Right hindlimb (tissue), 1 donor: ENCODE results near the gene ACO2.
"Not testable (repeated sequence)": the region's sequence is repeated elsewhere in the genome, so short reads cannot be mapped to it uniquely, and the experiment has no call there.

Experiments
- DNase-seq: peaks from one replicate; pipeline ENCODE4 v3.0.0-alpha.2; 2018

Gene ACO2

DNA sequence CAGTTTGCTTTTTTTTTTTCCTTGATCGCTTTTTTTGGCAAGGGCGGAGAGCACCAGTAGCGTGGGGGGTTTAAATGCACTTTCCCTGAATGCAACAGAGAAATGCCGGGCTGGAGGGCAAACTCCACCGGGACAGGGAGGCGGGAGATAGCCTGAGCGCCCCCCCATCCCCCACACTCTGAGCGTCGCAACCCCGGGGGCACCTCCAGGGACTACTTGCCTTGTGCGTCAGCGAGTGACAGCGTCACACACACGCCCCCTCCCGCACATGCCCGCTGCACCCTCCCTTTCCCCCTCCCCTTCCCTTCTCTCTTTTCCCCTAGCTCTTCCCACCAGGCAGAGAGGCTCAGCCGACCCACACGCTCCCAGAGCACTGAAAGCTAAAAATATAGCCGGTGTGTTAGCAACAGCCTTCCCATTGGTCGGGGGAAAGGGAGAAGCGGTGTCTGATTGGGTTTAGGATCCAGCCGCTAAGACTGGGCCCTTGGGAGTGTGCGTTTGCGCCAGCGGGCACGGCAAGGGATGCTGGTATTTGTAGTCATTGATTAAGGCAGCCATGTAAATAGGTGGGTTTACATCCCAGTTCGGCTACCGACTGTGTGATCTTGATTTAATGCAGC is 20.6 kb upstream of the ACO2 start:
- peak; percentile 100 for DNase-seq

GRCh38 chr22:41458161-41458728 is 10.7 kb upstream of the ACO2 start:
- no peak for DNase-seq

GRCh38 chr22:41459431-41459830 is 9.5 kb upstream of the ACO2 start:
- DNase-seq: no peak

DNA sequence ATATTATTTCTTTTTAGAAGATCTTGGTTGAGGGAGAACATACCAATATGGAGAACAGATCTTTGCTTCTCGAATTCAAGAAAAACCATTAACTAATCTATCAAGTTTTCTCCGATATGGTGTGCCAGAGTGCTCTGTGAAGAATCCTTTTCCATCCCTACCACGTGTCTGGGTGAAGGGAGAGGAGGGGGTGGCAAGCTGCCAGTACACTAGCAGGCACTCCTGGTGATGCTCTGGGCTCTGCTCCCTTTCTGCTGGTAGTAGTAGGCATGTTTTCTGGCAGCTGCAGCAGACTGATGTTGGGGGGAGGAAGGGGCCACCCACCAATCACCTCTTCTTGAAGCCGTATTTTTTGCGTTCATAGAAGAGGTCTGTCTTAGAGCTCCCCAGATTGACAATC is 8.8 kb upstream of the ACO2 start:
- not testable (repeated sequence) for DNase-seq

- no peak for DNase-seq
These were observed 7.0 kb upstream of the ACO2 start for GRCh38 chr22:41461901-41462300.

- DNase-seq: no peak
These were observed 418 bp downstream of the ACO2 start for GRCh38 chr22:41469218-41469851.

DNA sequence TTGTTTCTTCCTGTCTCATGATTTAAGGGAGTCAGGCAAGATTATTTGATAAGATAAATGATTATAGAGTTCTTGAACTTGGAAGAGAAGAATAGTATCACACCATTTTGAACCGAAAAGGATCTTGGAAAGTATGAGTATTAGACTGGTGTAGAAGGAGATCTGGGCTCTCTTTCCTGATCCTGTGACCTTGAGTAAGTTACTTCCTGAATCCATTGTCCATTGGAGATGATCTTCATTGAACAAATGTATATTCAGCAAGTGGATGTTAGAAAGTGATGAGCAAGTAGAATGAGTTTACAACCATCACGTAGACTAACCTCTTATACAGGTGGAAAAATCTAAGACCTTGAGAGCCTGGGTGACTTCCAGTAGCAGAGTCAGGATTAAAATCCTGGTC is 2.0 kb downstream of the ACO2 start:
- DNase-seq: no peak

GRCh38 chr22:41471568-41471967 is 2.7 kb downstream of the ACO2 start:
- DNase-seq: no peak

GRCh38 chr22:41474872-41475451 is 6.0 kb downstream of the ACO2 start:
- no peak for DNase-seq

GRCh38 chr22:41478473-41478872 is 9.6 kb downstream of the ACO2 start:
- no peak for DNase-seq

GRCh38 chr22:41478891-41479521 is 10.1 kb downstream of the ACO2 start:
- DNase-seq: no peak

DNA sequence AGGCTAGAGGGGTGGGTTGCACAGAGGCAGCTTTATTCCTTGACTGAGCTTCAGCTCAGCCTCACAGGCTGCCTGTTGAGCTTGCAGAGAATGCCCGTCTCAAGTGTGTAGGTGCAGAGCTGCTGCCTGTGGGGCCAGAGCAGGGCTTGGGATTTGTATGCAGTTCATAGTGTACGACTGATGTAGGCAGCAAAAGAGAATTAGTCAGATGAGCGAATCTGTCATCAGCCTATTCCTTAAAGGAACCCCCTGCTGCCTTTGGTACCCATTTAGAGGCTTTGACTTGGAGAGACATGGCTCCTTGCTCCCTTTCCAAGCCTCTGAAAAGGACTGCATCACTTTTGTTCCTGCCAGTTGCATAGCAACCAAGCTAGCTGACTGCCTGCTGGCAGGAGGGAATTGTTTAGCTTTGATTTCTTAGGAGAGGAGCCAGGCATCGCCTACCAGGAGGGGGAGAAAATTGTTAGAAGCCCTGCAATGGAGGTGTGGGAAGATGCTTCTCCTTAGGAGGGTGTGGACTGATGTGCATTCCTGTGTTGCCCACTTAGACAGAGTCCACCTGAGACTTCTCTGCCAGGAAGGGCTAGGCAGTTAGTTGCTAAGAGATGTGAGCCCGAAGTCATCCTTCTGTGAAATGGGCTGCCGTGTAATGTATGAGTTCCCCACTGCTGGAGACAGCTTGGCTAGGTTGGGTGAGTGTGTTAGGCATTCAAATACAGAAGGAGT is 10.9 kb downstream of the ACO2 start:
- DNase-seq: peak; percentile 45

- DNase-seq: peak; percentile 36
These were observed 11.4 kb downstream of the ACO2 start for GRCh38 chr22:41480397-41480735.

DNA sequence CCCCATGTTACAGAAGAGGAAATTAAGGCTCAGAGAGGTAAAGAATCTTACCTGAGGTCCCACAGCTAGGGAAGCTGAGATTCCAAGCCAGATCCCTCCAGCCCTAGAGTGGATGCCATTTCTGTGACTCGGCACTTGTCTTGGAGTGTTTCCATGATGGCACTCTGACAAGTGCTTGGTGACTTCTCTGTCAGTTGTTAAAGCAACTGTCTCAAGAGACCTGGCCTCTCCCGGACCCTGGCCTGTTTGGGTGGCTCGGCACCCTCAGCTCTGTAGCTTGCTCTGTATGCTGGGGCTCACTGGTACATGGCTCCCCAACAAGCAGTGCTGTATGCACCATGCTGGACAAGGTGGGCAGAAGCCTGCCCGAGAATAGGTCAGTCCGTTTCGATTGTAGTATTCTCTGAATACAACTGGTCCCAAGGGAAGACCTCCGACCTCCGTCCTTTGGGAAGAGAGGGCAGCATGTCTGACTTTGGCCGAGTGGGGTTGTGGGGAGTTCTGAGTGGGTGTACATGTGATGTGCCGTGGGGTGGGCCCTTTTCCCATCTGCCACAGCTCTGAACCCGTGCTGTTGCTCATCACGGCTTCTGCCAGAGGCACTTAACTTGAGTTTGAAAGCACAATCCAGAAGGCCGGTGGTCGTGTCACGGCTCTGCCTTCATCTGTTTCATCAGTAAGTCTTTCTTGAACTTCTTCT is 12.4 kb downstream of the ACO2 start:
- DNase-seq: no peak

DNA sequence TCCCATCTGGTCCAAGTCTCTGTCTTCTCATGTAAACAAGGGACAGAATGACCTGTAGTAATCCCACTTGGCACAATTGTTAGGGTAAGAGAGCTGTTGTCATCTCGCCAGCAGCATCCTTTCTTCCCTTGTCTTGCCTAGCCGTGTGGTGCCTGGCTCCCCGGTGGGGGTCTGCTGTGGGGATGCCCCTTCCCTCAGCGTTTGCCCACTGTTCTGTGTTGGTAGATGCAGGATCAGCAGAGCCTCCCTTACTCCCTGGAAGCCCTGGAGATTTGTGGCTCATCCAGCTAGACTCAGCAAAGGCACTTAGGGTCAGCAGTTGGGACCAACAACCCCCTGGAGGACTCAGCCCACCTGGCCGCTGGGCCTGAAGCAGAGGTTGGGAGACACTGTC is 13.0 kb downstream of the ACO2 start:
- no peak for DNase-seq

DNA sequence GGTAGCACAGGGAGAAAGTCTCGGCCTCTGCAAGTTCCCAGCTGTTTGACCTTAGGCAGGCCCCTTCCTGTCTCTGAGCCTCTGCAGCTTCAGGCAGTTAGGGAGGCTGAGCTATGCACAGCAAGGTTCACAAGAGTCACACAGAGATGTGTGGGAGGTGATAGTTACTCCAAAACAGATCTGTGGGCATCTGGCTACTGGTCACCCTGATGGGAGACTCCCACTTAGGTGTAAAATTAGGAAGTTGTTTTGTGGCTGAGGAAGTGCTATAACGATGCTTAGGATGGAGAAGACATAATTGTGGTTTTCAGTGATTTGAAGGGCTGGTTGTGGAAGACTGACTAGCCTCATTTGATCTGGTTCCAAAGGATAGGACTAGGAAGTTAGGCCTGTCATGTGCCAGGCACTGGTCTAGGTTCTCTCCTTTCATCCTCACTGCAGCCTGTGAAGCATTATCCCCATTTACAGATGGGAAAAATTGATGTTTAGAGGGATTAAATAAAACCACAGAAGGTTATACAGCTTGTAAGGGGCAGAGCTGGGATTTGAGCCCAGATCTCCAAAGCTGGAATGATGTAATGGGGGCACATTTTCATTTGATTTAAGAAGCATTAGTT is 13.5 kb downstream of the ACO2 start:
- no peak for DNase-seq

DNA sequence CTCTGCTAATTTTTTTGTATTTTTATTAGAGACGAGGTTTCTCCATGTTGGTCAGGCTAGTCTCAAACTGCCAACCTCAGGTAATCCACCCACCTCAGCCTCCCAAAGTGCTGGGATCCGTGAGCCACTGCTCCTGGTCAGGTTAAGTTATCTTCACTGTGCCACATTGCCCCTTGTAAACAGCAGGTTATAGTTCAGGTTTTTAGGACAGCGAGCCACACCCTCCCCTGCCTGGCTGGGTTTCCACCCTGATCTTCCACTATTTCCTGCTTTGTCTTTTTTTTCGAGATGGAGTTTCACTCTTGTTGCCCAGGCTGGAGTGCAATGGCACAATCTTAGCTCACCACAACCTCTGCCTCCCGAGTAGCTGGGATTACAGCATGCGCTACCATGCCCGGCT is 16.1 kb downstream of the ACO2 start:
- DNase-seq: no peak

- DNase-seq: no peak
These were observed 18.4 kb downstream of the ACO2 start for GRCh38 chr22:41487037-41487935.

- no peak for DNase-seq
These were observed 19.2 kb downstream of the ACO2 start for GRCh38 chr22:41488076-41488475.

GRCh38 chr22:41488596-41489385 is 19.9 kb downstream of the ACO2 start:
- DNase-seq: no peak
